B cell (primary cell): ENCODE data around the gene ZFYVE27. TPM values are rescaled to one million over a fixed set of nuclear protein-coding genes. Genes with fewer than 3 reads are reported as not detected.

Source experiments
- ATAC-seq: fragments of 200-7000 bp; cut with Tn5 transposase; one replicate; pipeline ENCODE4 v1.10.0; 2021; ENCODE audit warnings: low read depth, mild to moderate bottlenecking, moderate number of reproducible peaks, moderate library complexity
- CTCF ChIA-PET: fragments of 350-600 bp; sonication (Branson Sonifier 250); formaldehyde crosslinking; loops from one replicate; lab custom pipeline; 2021; ENCODE audit warnings: antibody characterized with exemption, inconsistent platforms; lab: Charles Lee
- POLR2A ChIA-PET: fragments of 350-600 bp; sonication (Branson Sonifier 250); formaldehyde crosslinking; loops from one replicate; lab custom pipeline; 2021; ENCODE audit warnings: antibody characterized with exemption; lab: Charles Lee
- DNase-seq: peaks from one replicate; pipeline ENCODE4 v3.0.0; 2013
- H2AFZ ChIP-seq: 2 replicates; pipeline ENCODE4 v1.6.1; 2012; ENCODE audit warnings: mild to moderate bottlenecking, low read depth, low read length; ENCODE audit not compliant: insufficient read depth, poor library complexity, severe bottlenecking
- H3K27ac ChIP-seq, 2 donors: 1 replicate in 1 of 2; 2 replicates in 1 of 2; pipeline ENCODE4 v1.5.1; 2012 to 2013; ENCODE audit warnings: low read length in 2 of 2, mild to moderate bottlenecking in 2 of 2, moderate library complexity in 1 of 2
- H3K27me3 ChIP-seq, 4 experiments: fragments of 200-600 bp in 1 of 4; sonication (generic) in 1 of 4; replicated peaks in 1 of 4; 1 replicate in 2 of 4; 2 replicates in 2 of 4; pipeline versions ENCODE4 v1.6.1 to v1.7.0; 2013 to 2016; ENCODE audit warnings: low read length in 3 of 4, mild to moderate bottlenecking in 2 of 4, mixed read lengths in 1 of 4, moderate library complexity in 1 of 4; ENCODE audit not compliant: insufficient read depth in 4 of 4, control insufficient read depth in 3 of 4; ENCODE audit errors: control extremely low read depth in 1 of 4
- H3K36me3 ChIP-seq, 2 experiments: replicated peaks in 1 of 2; 1 replicate in 1 of 2; 2 replicates in 1 of 2; pipeline versions ENCODE4 v1.6.1 to v1.7.1; 2013; ENCODE audit warnings: low read length in 1 of 2; ENCODE audit not compliant: insufficient read depth in 2 of 2, control insufficient read depth in 1 of 2; ENCODE audit errors: control extremely low read depth in 1 of 2, extremely low read depth in 1 of 2
- H3K4me1 ChIP-seq, 2 donors: fragments of 200-600 bp in 1 of 2; sonication (generic) in 1 of 2; 1 replicate in 1 of 2; 2 replicates in 1 of 2; pipeline versions ENCODE4 v1.5.1 to v1.6.1; 2013 to 2017; ENCODE audit warnings: low read length in 2 of 2; ENCODE audit not compliant: control insufficient read depth in 2 of 2, insufficient read depth in 2 of 2
- H3K4me2 ChIP-seq: replicated peaks from 2 replicates; pipeline ENCODE3; 2012; ENCODE audit warnings: mild to moderate bottlenecking, low read depth, low read length; ENCODE audit not compliant: poor library complexity, severe bottlenecking
- H3K4me3 ChIP-seq, 5 experiments: fragments of 200-600 bp in 1 of 5; sonication (generic) in 1 of 5; 1 replicate in 3 of 5; 2 replicates in 2 of 5; pipeline versions ENCODE4 v1.5.1 to v1.7.0; 2011 to 2016; ENCODE audit warnings: low read length in 4 of 5, mild to moderate bottlenecking in 4 of 5, low read depth in 2 of 5, control low read depth in 1 of 5, moderate library complexity in 1 of 5; ENCODE audit not compliant: insufficient read depth in 1 of 5; ENCODE audit errors: control extremely low read depth in 1 of 5, extremely low read depth in 1 of 5
- H3K79me2 ChIP-seq: fragments of 200-600 bp; sonication (generic); one replicate; pipeline ENCODE4 v1.6.0; 2016; ENCODE audit warnings: low read length; ENCODE audit not compliant: control insufficient read depth, insufficient read depth
- H3K9ac ChIP-seq: fragments of 200-600 bp; sonication (generic); 2 replicates; pipeline ENCODE4 v1.6.1; 2017; ENCODE audit warnings: mild to moderate bottlenecking, low read length, moderate library complexity
- H3K9me3 ChIP-seq, 3 donors: one replicate each; pipeline versions ENCODE4 v1.6.1 to v1.7.1; 2013; ENCODE audit warnings: low read length in 2 of 3; ENCODE audit not compliant: control insufficient read depth in 2 of 3, insufficient read depth in 1 of 3; ENCODE audit errors: control extremely low read depth in 1 of 3
- H4K20me1 ChIP-seq: 2 replicates; pipeline ENCODE4 v1.6.0; 2012; ENCODE audit warnings: mild to moderate bottlenecking, low read length; ENCODE audit not compliant: insufficient read depth, control insufficient read depth, poor library complexity, severe bottlenecking
- H3K27ac Mint-ChIP-seq: one replicate; pipeline ENCODE4 v1.8.0; 2021; ENCODE audit warnings: mixed read lengths
- H3K27me3 Mint-ChIP-seq: one replicate; pipeline ENCODE4 v1.8.0; 2021; ENCODE audit warnings: mixed read lengths
- H3K4me1 Mint-ChIP-seq: one replicate; pipeline ENCODE4 v1.8.0; 2021; ENCODE audit warnings: mixed read lengths
- H3K4me3 Mint-ChIP-seq: one replicate; pipeline ENCODE4 v1.8.0; 2021; ENCODE audit warnings: mixed read lengths
- H3K9me3 Mint-ChIP-seq: one replicate; pipeline ENCODE4 v1.8.0; 2022; ENCODE audit warnings: mixed read lengths; ENCODE audit not compliant: insufficient read depth
- CTCF ChIP-seq: fragments of 200-600 bp; IDR thresholded peaks from one replicate; pipeline ENCODE4 v1.8.0; 2022; ENCODE audit warnings: antibody characterized with exemption, mild to moderate bottlenecking
- EZH2 ChIP-seq: IDR thresholded peaks from 2 replicates; pipeline ENCODE4 v1.6.1; 2012; ENCODE audit warnings: borderline replicate concordance, low read depth, mild to moderate bottlenecking, moderate library complexity, low read length; ENCODE audit not compliant: insufficient read depth, poor library complexity, severe bottlenecking
- WGBS: methylation state at CpG from one replicate; pipeline ENCODE4 v1.1.5; 2013; ENCODE audit warnings: missing lambda C conversion rate; ENCODE audit not compliant: insufficient coverage; 5-methylcytosine and 5-hydroxymethylcytosine counted together
- intact Hi-C: fragments of 100-400 bp; cut with micrococcal nuclease; formaldehyde crosslinking; loops from one replicate; pipeline ENCODE4 v1.10.0; 2022
- polyA plus RNA-seq: library from polyadenylated mRNA; depleted of rRNA; stranded (reverse); fragments of >200 nt; gene quantifications from 2 replicates; pipeline ENCODE4 v1.2.3, GENCODE V29; 2012
- total RNA-seq, 2 donors: library from RNA; stranded (reverse); fragments of 120-200 nt in 1 of 2; gene quantifications; 1 replicate in 1 of 2; 2 replicates in 1 of 2; pipeline versions ENCODE4 v1.2.3 to v1.2.4, GENCODE V29; 2013 to 2022

The ZFYVE27 gene
- total and polyA plus RNA-seq, 2 donors (not counting 1 experiment from before 2014, with no cell fraction given), result 50.4 to 79.7 TPM

- no peak for TF ChIP-seq CTCF
- TF ChIP-seq EZH2, result no peak
Measured at GRCh38 chr10:97713826-97714400, 23.0 kb upstream of the ZFYVE27 start.

More at GRCh38 chr10:97713826-97714400, 23.0 kb upstream of the ZFYVE27 start:
- Histone ChIP-seq H2AFZ (peak overlapping the region; percentile 89), H3K79me2 (no peaks in the 10 kb centered on the region), H3K9me3 (no peaks in the 10 kb centered on the region), H3K9ac (peak overlapping the region; percentile 73), H3K27ac (no peak overlapping the region), H4K20me1 (no peaks in the 10 kb centered on the region), H3K36me3 (no peaks in the 10 kb centered on the region), H3K4me1 (peaks cover 12 to 18% of the 10 kb centered on the region in 2 donors), H3K4me3 (peak overlapping the region; percentile 4 to 67 (median 58)), H3K27me3 (peaks cover 0 to 38% (median 16%) of the 10 kb centered on the region in 4 experiments), H3K4me2 (peak overlapping the region; percentile 95)
- H3K4me3 Mint-ChIP-seq, result peak overlapping the region; percentile 100
- peak overlapping the region; percentile 91 for H3K27ac Mint-ChIP-seq
- H3K9me3 Mint-ChIP-seq, result no peaks in the 10 kb centered on the region
- H3K27me3 Mint-ChIP-seq, result peaks cover 27% of the 10 kb centered on the region
- ATAC-seq, result peak; percentile 84
- ChIA-PET POLR2A (interaction anchor here (0.9 to 1.0 kb wide), 3 partner anchors 21 to 35 kb away, joined by 3 read pairs; no protein-coding TSS in a partner anchor), CTCF (interaction anchor here (0.9 to 2.4 kb wide), 10 partner anchors 9 to 49 kb away, joined by 3 to 9 read pairs (median 5); partner anchors contain the start of genes AVPI1 and ZFYVE27)
- peaks cover 20% of the 10 kb centered on the region for H3K4me1 Mint-ChIP-seq
- intact Hi-C loops, result loop anchor here (1.0 kb wide), 2 partner anchors 17 to 27 kb away; partner anchors contain the start of gene AVPI1
- DNase-seq, result peak; percentile 82
- WGBS, result under 1% methylated on average over 69 of the region's 69 CpGs
